Astrocyte of the cerebellum (primary cell): Measurements from ENCODE around the gene TCF4.
"Not testable (repeated sequence)": the region's sequence is repeated elsewhere in the genome, so short reads cannot be mapped to it uniquely, and the experiment has no call there.

Source experiments
- DNase-seq: peaks from one replicate; pipeline ENCODE4 v3.0.0-alpha.2; 2011; ENCODE audit warnings: low read depth
- H3K4me3 ChIP-seq: 2 replicates; pipeline ENCODE4 v1.5.1; 2011; ENCODE audit warnings: mild to moderate bottlenecking, low read depth, low read length, moderate library complexity
- CTCF ChIP-seq: IDR thresholded peaks from 2 replicates; pipeline ENCODE4 v1.5.1; 2012; ENCODE audit warnings: low read length, low read depth, moderate library complexity, mild to moderate bottlenecking; ENCODE audit errors: missing control alignments
- in situ Hi-C: cut with HindIII; loops from 2 replicates; pipeline ENCODE4 v1.10.0; 2017; ENCODE audit warnings: low sequenced_read_pairs

TCF4 gene

GRCh38 chr18:55477499-55477859 is 110.5 kb downstream of the TCF4 start:
- no peak for DNase-seq
- peak overlapping the region; percentile 30 for H3K4me3 ChIP-seq
- in situ Hi-C loops, result no loop called here
- TF ChIP-seq CTCF, result no peak

- TF ChIP-seq CTCF, result no peak
- H3K4me3 ChIP-seq, result no peak overlapping the region
- in situ Hi-C loops, result no loop called here
- DNase-seq, result no peak
These were observed 112.1 kb downstream of the TCF4 start for GRCh38 chr18:55475916-55476315.

GRCh38 chr18:55475467-55475866 is 112.5 kb downstream of the TCF4 start:
- DNase-seq, result no peak
- no peak for TF ChIP-seq CTCF
- no peak overlapping the region for H3K4me3 ChIP-seq
- in situ Hi-C loops, result no loop called here

GRCh38 chr18:55473560-55473959 is 114.4 kb downstream of the TCF4 start:
- no peak overlapping the region for H3K4me3 ChIP-seq
- no peak for TF ChIP-seq CTCF
- DNase-seq, result no peak
- in situ Hi-C loops, result no loop called here

- no peak for TF ChIP-seq CTCF
- in situ Hi-C loops, result no loop called here
- no peak overlapping the region for H3K4me3 ChIP-seq
- DNase-seq, result no peak
These were observed 114.9 kb downstream of the TCF4 start for GRCh38 chr18:55473058-55473457.

GRCh38 chr18:55470826-55471225 is 117.2 kb downstream of the TCF4 start:
- no peak overlapping the region for H3K4me3 ChIP-seq
- no peak for TF ChIP-seq CTCF
- no peak for DNase-seq
- in situ Hi-C loops, result no loop called here

GRCh38 chr18:55469134-55469533 is 118.9 kb downstream of the TCF4 start:
- DNase-seq, in situ Hi-C loops, H3K4me3 ChIP-seq: not testable (repeated sequence)
